GM12878 (cell line): ENCODE data around the gene YARS2. TPM values are rescaled to one million over a fixed set of nuclear protein-coding genes. Genes with fewer than 3 reads are reported as not detected.

Experiments used
- ASH2L ChIP-seq: fragments of 300-600, 200-600 bp; sonication (generic); IDR thresholded peaks from 2 replicates; pipeline ENCODE4 v1.6.1; 2017; ENCODE audit warnings: low read depth, mild to moderate bottlenecking, borderline replicate concordance
- ATF2 ChIP-seq: IDR thresholded peaks from 2 replicates; pipeline ENCODE4 v1.6.1; 2012; ENCODE audit warnings: low read length, inconsistent platforms
- ATF3 ChIP-seq: IDR thresholded peaks from 2 replicates; pipeline ENCODE4 v1.6.1; 2011; ENCODE audit warnings: low read depth, mild to moderate bottlenecking, low read length, moderate library complexity, borderline replicate concordance; ENCODE audit errors: extremely low read depth
- BCL3 ChIP-seq: IDR thresholded peaks from 2 replicates; pipeline ENCODE4 v1.6.1; 2011; ENCODE audit warnings: borderline replicate concordance, low read depth, mild to moderate bottlenecking, moderate library complexity, low read length; ENCODE audit not compliant: insufficient read depth, poor library complexity, severe bottlenecking
- CUX1 ChIP-seq: IDR thresholded peaks from 2 replicates; pipeline ENCODE4 v1.6.1; 2012; ENCODE audit warnings: improper control_type of control experiment, low read depth, low read length; ENCODE audit not compliant: insufficient replicate concordance
- EGR1 ChIP-seq, 2 experiments: IDR thresholded peaks; 1 replicate in 1 of 2; 2 replicates in 1 of 2; pipeline ENCODE4 v1.6.1; 2011 to 2012; ENCODE audit warnings: low read depth in 2 of 2, low read length in 2 of 2, borderline replicate concordance in 1 of 2, mild to moderate bottlenecking in 1 of 2, moderate library complexity in 1 of 2
- GATAD2B ChIP-seq: fragments of 450-650 bp; conservative IDR thresholded peaks from 2 replicates; pipeline ENCODE4 v1.6.1; 2017; ENCODE audit warnings: low read depth, mild to moderate bottlenecking, moderate library complexity
- HDGF ChIP-seq: fragments of 450-650 bp; IDR thresholded peaks from 2 replicates; pipeline ENCODE4 v1.6.1; 2016; ENCODE audit warnings: antibody characterized with exemption
- IRF4 ChIP-seq: IDR thresholded peaks from 2 replicates; pipeline ENCODE4 v1.6.1; 2011; ENCODE audit warnings: low read depth, low read length
- LARP7 ChIP-seq: fragments of 450-650 bp; IDR thresholded peaks from 2 replicates; pipeline ENCODE4 v1.6.1; 2017; ENCODE audit warnings: mild to moderate bottlenecking
- MAX ChIP-seq: IDR thresholded peaks from 2 replicates; pipeline ENCODE4 v1.6.1; 2012; ENCODE audit warnings: low read depth, low read length, improper control_type of control experiment
- PAX8 ChIP-seq: fragments of 450-650 bp; IDR thresholded peaks from 2 replicates; pipeline ENCODE4 v1.6.1; 2017; ENCODE audit warnings: mild to moderate bottlenecking, moderate library complexity
- PKNOX1 ChIP-seq: fragments of 450-650 bp; IDR thresholded peaks from 2 replicates; pipeline ENCODE4 v1.6.1; 2016; ENCODE audit warnings: mild to moderate bottlenecking
- RELB ChIP-seq: fragments of 450-650 bp; IDR thresholded peaks from 2 replicates; pipeline ENCODE4 v1.6.1; 2017; ENCODE audit warnings: low read depth, mild to moderate bottlenecking, moderate library complexity
- SMC3 ChIP-seq: IDR thresholded peaks from 2 replicates; pipeline ENCODE4 v1.6.1; 2011; ENCODE audit warnings: low read length, improper control_type of control experiment, borderline replicate concordance
- YY1 ChIP-seq: IDR thresholded peaks from 2 replicates; pipeline ENCODE4 v1.6.1; 2011; ENCODE audit warnings: low read depth, mild to moderate bottlenecking, low read length
- polyA plus RNA-seq, 11 experiments: library from polyadenylated mRNA; depleted of rRNA in 4 of 11; unstranded in 6 of 11; stranded (reverse) in 5 of 11; fragments of >200 nt; fragmentation: Nextera tagmentation in 4 of 11; fragmentation: Illumina TruSeq in 1 of 11; extraction: Ambion mirVana in 4 of 11; extraction: Trizol in 1 of 11; gene quantifications; 1 replicate in 1 of 11; 2 replicates in 10 of 11; pipeline versions ENCODE4 v1.2.1 to v1.2.3, GENCODE V29; 2011 to 2016; ENCODE audit warnings: inconsistent platforms in 2 of 11, missing spikeins in 2 of 11, low read depth in 1 of 11
- total RNA-seq, 4 experiments: library from RNA; depleted of rRNA in 3 of 4; stranded (reverse); fragments of >200 nt in 3 of 4; fragmentation: Illumina TruSeq in 1 of 4; extraction: Trizol in 1 of 4; gene quantifications; 2 replicates each; pipeline versions ENCODE4 v1.2.1 to v1.2.3, GENCODE V29; 2013 to 2021

YARS2 gene
- total and polyA plus RNA-seq, 10 of the 15 experiments (the other 5 are each of a cell fraction or from before 2014, with no cell fraction given), result 13.4 to 46.7 (median 29.6) TPM

GRCh38 chr12:32755654-32756475, at the start of gene YARS2 (continued):
- TF ChIP-seq GATAD2B, result no peak
- peak; percentile 50; the same call in 1 of the 2 replicates for TF ChIP-seq MAX
- TF ChIP-seq YY1, result peak; percentile 99
- TF ChIP-seq CUX1, result peak; percentile 15
- no peak for TF ChIP-seq HDGF
- peak; percentile 72 for TF ChIP-seq RELB
- peak; percentile 83; the same call in 1 of the 2 replicates for TF ChIP-seq PAX8
- peak; percentile 96 for TF ChIP-seq SMC3
- TF ChIP-seq PKNOX1, result no peak; the same call in 1 of the 2 replicates
- 0 out of 2 replicates have a peak, but pooled peaks have one; percentile 46 for TF ChIP-seq ATF2
- TF ChIP-seq BCL3, result no peak
- peak; percentile 85 for TF ChIP-seq ASH2L
- TF ChIP-seq EGR1 (IDR thresholded peaks at IDR 0.05; ENCODE audit: borderline replicate concordance in 1 of 2, low read depth in 2 of 2, low read length in 2 of 2), result peak in 1 of 2 experiments; percentile 42; a peak in 1 of 3 replicates
- 0 out of 2 replicates have a peak, but pooled peaks have one; percentile 1 for TF ChIP-seq LARP7
- no peak for TF ChIP-seq ATF3
- 0 out of 2 replicates have a peak, but pooled peaks have one; percentile 20 for TF ChIP-seq IRF4
